ENCODE results near the gene CSTPP1.
"Not testable (repeated sequence)": the region's sequence is repeated elsewhere in the genome, so short reads cannot be mapped to it uniquely, and the experiment has no call there.

DNA sequence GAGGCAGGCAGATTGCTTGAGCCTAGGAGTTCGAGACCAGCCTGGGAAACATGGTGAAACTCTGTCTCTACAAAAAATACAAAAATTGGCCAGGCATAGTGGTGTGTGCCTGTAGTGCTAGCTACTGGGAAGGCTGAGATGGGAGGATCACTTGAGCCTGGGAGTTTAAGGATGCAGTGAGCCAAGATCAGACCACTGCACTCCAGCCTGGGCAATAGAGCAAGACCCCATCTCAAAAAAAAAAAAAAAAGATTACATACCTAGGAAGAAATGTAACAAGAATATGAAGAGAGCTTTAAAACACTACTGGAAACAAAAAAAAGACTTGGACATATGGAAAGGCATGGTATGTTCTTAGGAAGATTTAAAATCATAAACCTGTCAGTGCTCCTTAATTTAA lies 144.2 kb downstream of the CSTPP1 start:
- not testable (repeated sequence) for TF ChIP-seq POLR2A, CTCF (IDR thresholded peaks at IDR 0.05)

Data from Peyer's patch (tissue), 4 donors.